ENCODE data around the gene ATP8B2.
A peak's percentile ranks its signal among the peaks of the same experiment; 100 is the strongest.
"Not testable (repeated sequence)": the region's sequence is repeated elsewhere in the genome, so short reads cannot be mapped to it uniquely, and the experiment has no call there.

Gene ATP8B2
- total RNA-seq = 159 to 397 (median 229) reads per million in 9 experiments

- Mint-ChIP-seq H3K9me3 (no peaks in the 10 kb centered on the region), H3K36me3 (ENCODE audit: insufficient read depth) (peaks cover 5% of the 10 kb centered on the region), H3K4me1 (ENCODE audit: low read depth in 2 of 2) (peaks cover 34 to 40% of the 10 kb centered on the region in 2 donors), H3K27ac (peak within 1 kb of the TSS; percentile 87 to 90), H3K27me3 (no peaks in the 10 kb centered on the region), H3K4me3 (peak within 1 kb of the TSS; percentile 90 to 92)
- ATAC-seq (replicated peaks) = peak; percentile 61
- DNase-seq = peak; percentile 77 to 80 (median 77)
These were observed at the start of gene ATP8B2 for GRCh38 chr1:154324669-154325582. Gene ATP8B2 (plus strand): TSS chr1:154325525. CDS start chr1:154328142, 2,617 bp downstream.

- ATAC-seq (replicated peaks) (no peak), DNase-seq (no peak)
- H3K27me3 Mint-ChIP-seq = no peaks in the 10 kb centered on the region
- no peaks in the 10 kb centered on the region for H3K9me3 Mint-ChIP-seq
- no peak overlapping the region for H3K27ac Mint-ChIP-seq
- H3K4me3 Mint-ChIP-seq = no peak overlapping the region
- peaks cover 15 to 18% of the 10 kb centered on the region in 2 donors for H3K4me1 Mint-ChIP-seq (ENCODE audit: low read depth in 2 of 2)
- peaks cover 28% of the 10 kb centered on the region for H3K36me3 Mint-ChIP-seq (ENCODE audit: insufficient read depth)
These were observed 48.5 kb upstream of the ATP8B2 start for GRCh38 chr1:154276797-154277196.

GRCh38 chr1:154287591-154287990, 37.7 kb upstream of the ATP8B2 start:
- ATAC-seq (replicated peaks); H3K36me3 Mint-ChIP-seq (ENCODE audit: insufficient read depth); DNase-seq; H3K27ac Mint-ChIP-seq; H3K4me3 Mint-ChIP-seq; H3K27me3 Mint-ChIP-seq; H3K9me3 Mint-ChIP-seq; H3K4me1 Mint-ChIP-seq (ENCODE audit: low read depth in 2 of 2): not testable (repeated sequence)

GRCh38 chr1:154288661-154289060, 36.7 kb upstream of the ATP8B2 start:
- Mint-ChIP-seq H3K9me3 (no peaks in the 10 kb centered on the region), H3K27me3 (peaks cover 0 to 7% of the 10 kb centered on the region in 2 donors), H3K27ac (no peak overlapping the region), H3K4me3 (no peak overlapping the region), H3K36me3 (ENCODE audit: insufficient read depth) (peaks cover 3% of the 10 kb centered on the region), H3K4me1 (ENCODE audit: low read depth in 2 of 2) (no peaks in the 10 kb centered on the region)
- ATAC-seq (replicated peaks) (no peak), DNase-seq (no peak)

- Mint-ChIP-seq H3K4me1 (ENCODE audit: low read depth in 2 of 2) (no peaks in the 10 kb centered on the region), H3K4me3 (no peak overlapping the region), H3K27me3 (peaks cover 0 to 7% of the 10 kb centered on the region in 2 donors), H3K9me3 (no peaks in the 10 kb centered on the region), H3K36me3 (ENCODE audit: insufficient read depth) (peaks cover 3% of the 10 kb centered on the region), H3K27ac (no peak overlapping the region)
- DNase-seq (no peak), ATAC-seq (replicated peaks) (no peak)
These were observed 34.4 kb upstream of the ATP8B2 start for GRCh38 chr1:154290921-154291320.

GRCh38 chr1:154295408-154296235, 29.7 kb upstream of the ATP8B2 start:
- no peak overlapping the region for H3K4me3 Mint-ChIP-seq
- DNase-seq (no peak), ATAC-seq (replicated peaks) (no peak)
- no peaks in the 10 kb centered on the region for H3K27me3 Mint-ChIP-seq
- no peaks in the 10 kb centered on the region for H3K4me1 Mint-ChIP-seq (ENCODE audit: low read depth in 2 of 2)
- H3K9me3 Mint-ChIP-seq = no peaks in the 10 kb centered on the region
- H3K36me3 Mint-ChIP-seq (ENCODE audit: insufficient read depth) = peaks cover 3% of the 10 kb centered on the region
- no peak overlapping the region for H3K27ac Mint-ChIP-seq

- no peaks in the 10 kb centered on the region for H3K9me3 Mint-ChIP-seq
- H3K4me1 Mint-ChIP-seq (ENCODE audit: low read depth in 2 of 2) = no peaks in the 10 kb centered on the region
- DNase-seq (no peak), ATAC-seq (replicated peaks) (no peak)
- H3K36me3 Mint-ChIP-seq (ENCODE audit: insufficient read depth) = no peaks in the 10 kb centered on the region
- no peak overlapping the region for H3K27ac Mint-ChIP-seq
- H3K4me3 Mint-ChIP-seq = no peak overlapping the region
- no peaks in the 10 kb centered on the region for H3K27me3 Mint-ChIP-seq
These were observed 23.7 kb upstream of the ATP8B2 start for GRCh38 chr1:154301582-154301981.

- H3K27ac Mint-ChIP-seq = no peak overlapping the region
- H3K4me3 Mint-ChIP-seq = no peak overlapping the region
- DNase-seq = no peak
- H3K36me3 Mint-ChIP-seq (ENCODE audit: insufficient read depth) = no peaks in the 10 kb centered on the region
- no peaks in the 10 kb centered on the region for H3K9me3 Mint-ChIP-seq
- no peaks in the 10 kb centered on the region for H3K27me3 Mint-ChIP-seq
- H3K4me1 Mint-ChIP-seq (ENCODE audit: low read depth in 2 of 2) = peaks cover 0 to 5% of the 10 kb centered on the region in 2 donors
- no peak for ATAC-seq (replicated peaks)
These were observed 20.5 kb upstream of the ATP8B2 start for GRCh38 chr1:154304664-154305337.

GRCh38 chr1:154306151-154306550, 19.2 kb upstream of the ATP8B2 start:
- DNase-seq = no peak
- Mint-ChIP-seq H3K4me1 (ENCODE audit: low read depth in 2 of 2) (peaks cover 0 to 5% of the 10 kb centered on the region in 2 donors), H3K36me3 (ENCODE audit: insufficient read depth) (no peaks in the 10 kb centered on the region), H3K27ac (no peak overlapping the region), H3K27me3 (no peaks in the 10 kb centered on the region), H3K9me3 (no peaks in the 10 kb centered on the region), H3K4me3 (no peak overlapping the region)
- no peak for ATAC-seq (replicated peaks)

- not testable (repeated sequence) for H3K27ac Mint-ChIP-seq; H3K36me3 Mint-ChIP-seq (ENCODE audit: insufficient read depth); ATAC-seq (replicated peaks)
These were observed 17.6 kb upstream of the ATP8B2 start for GRCh38 chr1:154307670-154308270.

GRCh38 chr1:154309136-154309535, 16.2 kb upstream of the ATP8B2 start:
- not testable (repeated sequence) for DNase-seq; H3K4me1 Mint-ChIP-seq (ENCODE audit: low read depth in 2 of 2); H3K27ac Mint-ChIP-seq; H3K4me3 Mint-ChIP-seq; ATAC-seq (replicated peaks); H3K36me3 Mint-ChIP-seq (ENCODE audit: insufficient read depth); H3K9me3 Mint-ChIP-seq
- peaks cover 0 to 12% of the 10 kb centered on the region in 2 donors for H3K27me3 Mint-ChIP-seq

More at GRCh38 chr1:154307670-154308270, 17.6 kb upstream of the ATP8B2 start:
- not testable (repeated sequence) for H3K9me3 Mint-ChIP-seq; DNase-seq; H3K27me3 Mint-ChIP-seq; H3K4me3 Mint-ChIP-seq; H3K4me1 Mint-ChIP-seq (ENCODE audit: low read depth in 2 of 2)

- not testable (repeated sequence) for H3K4me3 Mint-ChIP-seq; H3K9me3 Mint-ChIP-seq; H3K36me3 Mint-ChIP-seq (ENCODE audit: insufficient read depth); H3K4me1 Mint-ChIP-seq (ENCODE audit: low read depth in 2 of 2); ATAC-seq (replicated peaks); DNase-seq
- Mint-ChIP-seq H3K27ac (peak overlapping the region in 1 of 2 donors; percentile 24), H3K27me3 (peaks cover 4 to 12% of the 10 kb centered on the region in 2 donors)
These were observed 12.9 kb upstream of the ATP8B2 start for GRCh38 chr1:154312229-154313065.

All from effector memory CD8-positive, alpha-beta T cell (primary cell).